A673 (cell line): ENCODE data around the gene NUBPL. TPM values are rescaled to one million over a fixed set of nuclear protein-coding genes. Genes with fewer than 3 reads are reported as not detected.

Source experiments
- BruUV-seq: library from RNA; stranded (reverse); fragments of 400-500 nt; replicated peaks from 2 replicates; lab custom pipeline; 2021; lab: Mats Ljungman, UMichigan
- CTCF ChIA-PET: fragments of 300-600 bp; sonication (Branson Sonifier 250); formaldehyde crosslinking; loops from one replicate; lab custom pipeline; 2022; ENCODE audit warnings: antibody characterized with exemption; lab: Charles Lee
- POLR2A ChIA-PET: fragments of 300-600 bp; sonication (Branson Sonifier 250); formaldehyde crosslinking; loops from one replicate; lab custom pipeline; 2022; ENCODE audit warnings: antibody characterized with exemption; ENCODE audit not compliant: low non-redundant PET; lab: Charles Lee
- DNase-seq: peaks from one replicate; pipeline ENCODE4 v3.0.0-alpha.2; 2015; ENCODE audit warnings: low spot score
- H3K27ac ChIP-seq: fragments of 200-600 bp; sonication (generic); 2 replicates; pipeline ENCODE4 v1.5.1; 2016; ENCODE audit warnings: mixed run types, low read depth, mild to moderate bottlenecking, mixed read lengths, antibody characterized with exemption, low read length; ENCODE audit not compliant: poor library complexity, severe bottlenecking
- H3K27me3 ChIP-seq: fragments of 200-600 bp; sonication (generic); replicated peaks from 2 replicates; pipeline ENCODE4 v1.6.1; 2017; ENCODE audit warnings: mixed run types, low read depth, mild to moderate bottlenecking, mixed read lengths, antibody characterized with exemption, low read length; ENCODE audit not compliant: insufficient read depth, poor library complexity
- H3K36me3 ChIP-seq: fragments of 200-600 bp; sonication (generic); 2 replicates; pipeline ENCODE4 v1.6.1; 2016; ENCODE audit warnings: mixed run types, mild to moderate bottlenecking, mixed read lengths, antibody characterized with exemption, low read length; ENCODE audit not compliant: insufficient read depth, poor library complexity, severe bottlenecking
- H3K4me1 ChIP-seq: fragments of 200-600 bp; sonication (generic); 2 replicates; pipeline ENCODE4 v1.6.1; 2017; ENCODE audit warnings: mixed run types, mild to moderate bottlenecking, mixed read lengths, antibody characterized with exemption, low read length; ENCODE audit not compliant: insufficient read depth, poor library complexity, severe bottlenecking
- H3K4me3 ChIP-seq: fragments of 200-600 bp; sonication (generic); 2 replicates; pipeline ENCODE4 v1.5.1; 2016; ENCODE audit warnings: low read depth, mixed run types, mild to moderate bottlenecking, mixed read lengths, low read length; ENCODE audit not compliant: poor library complexity, severe bottlenecking
- H3K9me3 ChIP-seq: fragments of 200-600 bp; sonication (generic); 2 replicates; pipeline ENCODE4 v1.6.1; 2016; ENCODE audit warnings: mixed run types, low read depth, mild to moderate bottlenecking, mixed read lengths, antibody characterized with exemption, low read length; ENCODE audit not compliant: poor library complexity, severe bottlenecking
- EZH2 ChIP-seq: fragments of 200-600 bp; sonication (generic); IDR thresholded peaks from 2 replicates; pipeline ENCODE4 v1.6.1; 2017; ENCODE audit warnings: borderline replicate concordance, low read depth, mild to moderate bottlenecking, mixed read lengths, antibody characterized with exemption, low read length; ENCODE audit not compliant: poor library complexity, severe bottlenecking
- intact Hi-C: fragments of 100-400 bp; cut with micrococcal nuclease; formaldehyde crosslinking; loops from one replicate; pipeline ENCODE4 v1.10.0; 2022; ENCODE audit not compliant: unreplicated experiment
- total RNA-seq: library from RNA; stranded (reverse); gene quantifications from 2 replicates; pipeline ENCODE4 v1.2.3, GENCODE V29; 2021
- TF ChIP-seq, protein P1 (sequence below): fragments of 300-800, 200-600 bp; sonication (generic); conservative IDR thresholded peaks from 2 replicates; pipeline ENCODE4 v1.5.1; 2017; ENCODE audit warnings: low read depth, mild to moderate bottlenecking, antibody characterized with exemption, low read length, moderate library complexity, mixed read lengths

Gene NUBPL
- total RNA-seq, 1 experiment from 2014 or later: 15.5 TPM

DNA sequence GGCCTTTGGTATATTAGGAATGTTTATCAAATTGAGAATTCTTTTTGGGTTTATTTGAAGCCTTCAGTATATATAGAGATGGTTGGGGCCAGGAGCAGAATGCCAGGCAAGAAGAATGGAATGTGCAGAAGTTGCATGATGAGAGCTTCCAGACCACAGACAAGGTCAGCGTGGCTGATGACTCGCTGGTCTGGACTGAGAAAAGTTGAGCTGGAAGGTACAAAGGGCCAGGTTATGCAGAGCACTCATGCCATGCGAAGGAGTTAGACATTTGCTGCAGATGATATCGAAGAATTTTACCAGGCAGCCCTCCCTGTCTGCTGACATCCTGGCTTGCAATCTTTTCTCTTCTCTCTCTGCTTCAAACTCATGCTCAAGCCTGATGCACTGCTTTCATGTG lies 319.7 kb downstream of the NUBPL start:
- POLR2A ChIA-PET: no interaction called here
- H3K9me3 ChIP-seq: no peaks in the 10 kb centered on the region
- no peak overlapping the region for H3K27ac ChIP-seq
- TF ChIP-seq, protein P1, sequence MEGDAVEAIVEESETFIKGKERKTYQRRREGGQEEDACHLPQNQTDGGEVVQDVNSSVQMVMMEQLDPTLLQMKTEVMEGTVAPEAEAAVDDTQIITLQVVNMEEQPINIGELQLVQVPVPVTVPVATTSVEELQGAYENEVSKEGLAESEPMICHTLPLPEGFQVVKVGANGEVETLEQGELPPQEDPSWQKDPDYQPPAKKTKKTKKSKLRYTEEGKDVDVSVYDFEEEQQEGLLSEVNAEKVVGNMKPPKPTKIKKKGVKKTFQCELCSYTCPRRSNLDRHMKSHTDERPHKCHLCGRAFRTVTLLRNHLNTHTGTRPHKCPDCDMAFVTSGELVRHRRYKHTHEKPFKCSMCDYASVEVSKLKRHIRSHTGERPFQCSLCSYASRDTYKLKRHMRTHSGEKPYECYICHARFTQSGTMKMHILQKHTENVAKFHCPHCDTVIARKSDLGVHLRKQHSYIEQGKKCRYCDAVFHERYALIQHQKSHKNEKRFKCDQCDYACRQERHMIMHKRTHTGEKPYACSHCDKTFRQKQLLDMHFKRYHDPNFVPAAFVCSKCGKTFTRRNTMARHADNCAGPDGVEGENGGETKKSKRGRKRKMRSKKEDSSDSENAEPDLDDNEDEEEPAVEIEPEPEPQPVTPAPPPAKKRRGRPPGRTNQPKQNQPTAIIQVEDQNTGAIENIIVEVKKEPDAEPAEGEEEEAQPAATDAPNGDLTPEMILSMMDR: no peak
- no peak for TF ChIP-seq EZH2
- no peaks in the 10 kb centered on the region for H3K27me3 ChIP-seq
- no peak for DNase-seq
- intact Hi-C loops: no loop called here
- BruUV-seq: no TSS peak
- H3K4me3 ChIP-seq: no peak overlapping the region
- no peaks in the 10 kb centered on the region for H3K36me3 ChIP-seq
- CTCF ChIA-PET: no interaction called here
- peaks cover 14% of the 10 kb centered on the region for H3K4me1 ChIP-seq

DNA sequence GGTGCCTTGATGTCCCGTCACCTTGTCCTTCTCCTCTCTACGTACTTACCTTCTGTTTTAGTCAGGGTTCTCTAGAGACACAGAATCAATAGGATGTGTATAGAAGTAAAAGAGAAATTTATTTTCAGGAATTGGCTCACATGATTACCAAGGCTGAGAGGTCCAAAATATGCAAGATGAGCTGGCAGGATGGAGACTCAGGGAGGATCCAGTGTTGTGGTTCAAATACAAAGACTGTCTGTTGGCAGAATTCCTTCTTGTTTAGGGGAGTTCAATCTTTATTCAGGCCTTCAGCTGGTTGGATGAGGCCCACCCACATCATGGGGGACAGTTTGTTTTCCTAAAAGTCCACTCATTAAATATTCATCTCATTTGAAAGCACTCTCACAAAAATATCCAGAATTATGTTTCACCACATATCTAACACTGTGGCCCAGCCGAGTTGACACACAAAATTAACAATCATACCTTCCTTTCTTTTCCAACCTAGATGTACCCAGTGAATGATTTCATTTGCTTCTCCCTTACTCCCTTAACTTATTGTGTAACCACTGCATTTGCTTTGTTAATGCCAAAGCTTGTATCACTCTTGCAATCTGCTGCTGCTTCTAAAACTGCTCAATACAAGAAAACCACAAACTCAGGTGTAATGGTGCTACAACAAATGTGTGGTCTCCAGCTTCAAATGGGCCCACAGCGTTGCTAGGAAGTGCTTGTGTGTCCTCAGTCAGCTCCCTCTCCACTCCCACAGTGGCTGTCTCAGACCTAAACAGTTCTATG lies 320.5 kb downstream of the NUBPL start:
- intact Hi-C loops: no loop called here
- TF ChIP-seq EZH2: no peak
- TF ChIP-seq, protein P1: no peak
- peaks cover 14% of the 10 kb centered on the region for H3K4me1 ChIP-seq
- H3K27me3 ChIP-seq: no peaks in the 10 kb centered on the region
- no peak overlapping the region for H3K27ac ChIP-seq
- no peaks in the 10 kb centered on the region for H3K36me3 ChIP-seq
- ChIA-PET POLR2A (no interaction called here), CTCF (no interaction called here)
- no peak overlapping the region for H3K4me3 ChIP-seq
- no peaks in the 10 kb centered on the region for H3K9me3 ChIP-seq
- no TSS peak for BruUV-seq
- DNase-seq: no peak

GRCh38 chr14:31884238-31884637 lies 323.0 kb downstream of the NUBPL start:
- no peak overlapping the region for H3K4me3 ChIP-seq
- POLR2A ChIA-PET: no interaction called here
- CTCF ChIA-PET: no interaction called here
- TF ChIP-seq EZH2: no peak
- TF ChIP-seq, protein P1: no peak
- H3K36me3 ChIP-seq: no peaks in the 10 kb centered on the region
- no peak overlapping the region for H3K27ac ChIP-seq
- DNase-seq: no peak
- no TSS peak for BruUV-seq
- H3K4me1 ChIP-seq: no peaks in the 10 kb centered on the region
- no peaks in the 10 kb centered on the region for H3K27me3 ChIP-seq
- no peaks in the 10 kb centered on the region for H3K9me3 ChIP-seq
- intact Hi-C loops: no loop called here
